H1 (cell line): ENCODE data around the gene CD151.

Experiments used
- CBX8 ChIP-seq: fragments of 300-800, 300-1000 bp; sonication (generic); IDR thresholded peaks from 2 replicates; pipeline ENCODE4 v1.7.1; 2016; ENCODE audit warnings: low read depth, low read length, borderline replicate concordance
- CEBPB ChIP-seq: IDR thresholded peaks from 2 replicates; pipeline ENCODE4 v1.6.1; 2012; ENCODE audit warnings: low read depth, low read length
- CREB1 ChIP-seq: IDR thresholded peaks from 2 replicates; pipeline ENCODE4 v1.6.1; 2012; ENCODE audit warnings: inconsistent platforms
- HDAC2 ChIP-seq, 2 experiments: fragments of 300-600 bp in 1 of 2; sonication (generic) in 1 of 2; IDR thresholded peaks; 2 replicates each; pipeline ENCODE4 v1.6.1; 2011 to 2012; ENCODE audit warnings: low read depth in 2 of 2, low read length in 2 of 2, mild to moderate bottlenecking in 2 of 2, moderate library complexity in 2 of 2, borderline replicate concordance in 1 of 2, inconsistent platforms in 1 of 2
- MAX ChIP-seq: IDR thresholded peaks from 2 replicates; pipeline ENCODE4 v1.6.1; 2012; ENCODE audit warnings: inconsistent platforms
- NRF1 ChIP-seq: IDR thresholded peaks from 2 replicates; pipeline ENCODE4 v1.6.1; 2011; ENCODE audit warnings: mild to moderate bottlenecking, low read depth, low read length, improper control_type of control experiment
- POLR2A ChIP-seq, 2 experiments: IDR thresholded peaks; 1 replicate in 1 of 2; 2 replicates in 1 of 2; pipeline ENCODE4 v1.6.1; 2011; ENCODE audit warnings: low read depth in 2 of 2, low read length in 2 of 2, mild to moderate bottlenecking in 2 of 2; ENCODE audit errors: control extremely low read depth in 1 of 2
- POLR2AphosphoS5 ChIP-seq: IDR thresholded peaks from 2 replicates; pipeline ENCODE4 v1.6.1; 2011; ENCODE audit warnings: low read depth, low read length
- SIRT6 ChIP-seq: IDR thresholded peaks from one replicate; pipeline ENCODE4 v1.7.1; 2012; ENCODE audit warnings: low read length, inconsistent platforms
- TBP ChIP-seq: IDR thresholded peaks from 2 replicates; pipeline ENCODE4 v1.6.1; 2011; ENCODE audit warnings: low read depth, low read length, improper control_type of control experiment
- TEAD4 ChIP-seq: IDR thresholded peaks from 2 replicates; pipeline ENCODE4 v1.6.1; 2012; ENCODE audit warnings: low read depth, low read length, inconsistent platforms, mixed read lengths
- YY1 ChIP-seq: IDR thresholded peaks from 2 replicates; pipeline ENCODE4 v1.6.1; 2011; ENCODE audit warnings: low read depth, mild to moderate bottlenecking, low read length
- TF ChIP-seq, protein P1 (sequence below), 3 experiments: IDR thresholded peaks; 1 replicate in 2 of 3; 2 replicates in 1 of 3; pipeline versions ENCODE4 v1.5.1 to v1.6.1; 2011; ENCODE audit warnings: low read length in 3 of 3, mild to moderate bottlenecking in 3 of 3, inconsistent platforms in 2 of 3, low read depth in 1 of 3, moderate library complexity in 1 of 3; ENCODE audit not compliant: insufficient read depth in 1 of 3; ENCODE audit errors: control extremely low read depth in 1 of 3
- TF ChIP-seq, protein P2 (sequence below): IDR thresholded peaks from 2 replicates; pipeline ENCODE4 v1.6.1; 2011; ENCODE audit warnings: low read length, improper control_type of control experiment

- TF ChIP-seq, protein P1, sequence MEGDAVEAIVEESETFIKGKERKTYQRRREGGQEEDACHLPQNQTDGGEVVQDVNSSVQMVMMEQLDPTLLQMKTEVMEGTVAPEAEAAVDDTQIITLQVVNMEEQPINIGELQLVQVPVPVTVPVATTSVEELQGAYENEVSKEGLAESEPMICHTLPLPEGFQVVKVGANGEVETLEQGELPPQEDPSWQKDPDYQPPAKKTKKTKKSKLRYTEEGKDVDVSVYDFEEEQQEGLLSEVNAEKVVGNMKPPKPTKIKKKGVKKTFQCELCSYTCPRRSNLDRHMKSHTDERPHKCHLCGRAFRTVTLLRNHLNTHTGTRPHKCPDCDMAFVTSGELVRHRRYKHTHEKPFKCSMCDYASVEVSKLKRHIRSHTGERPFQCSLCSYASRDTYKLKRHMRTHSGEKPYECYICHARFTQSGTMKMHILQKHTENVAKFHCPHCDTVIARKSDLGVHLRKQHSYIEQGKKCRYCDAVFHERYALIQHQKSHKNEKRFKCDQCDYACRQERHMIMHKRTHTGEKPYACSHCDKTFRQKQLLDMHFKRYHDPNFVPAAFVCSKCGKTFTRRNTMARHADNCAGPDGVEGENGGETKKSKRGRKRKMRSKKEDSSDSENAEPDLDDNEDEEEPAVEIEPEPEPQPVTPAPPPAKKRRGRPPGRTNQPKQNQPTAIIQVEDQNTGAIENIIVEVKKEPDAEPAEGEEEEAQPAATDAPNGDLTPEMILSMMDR (IDR thresholded peaks at IDR 0.05; ENCODE audit: control extremely low read depth in 1 of 3, insufficient read depth in 1 of 3, low read depth in 1 of 3, low read length in 3 of 3), result no peak
- no peak for TF ChIP-seq POLR2A (IDR thresholded peaks at IDR 0.05; ENCODE audit: control extremely low read depth in 1 of 2, low read depth in 2 of 2, low read length in 2 of 2)
- no peak for TF ChIP-seq SIRT6
- TF ChIP-seq NRF1, result no peak
- no peak for TF ChIP-seq TBP
- no peak for TF ChIP-seq CBX8
- TF ChIP-seq, protein P2, sequence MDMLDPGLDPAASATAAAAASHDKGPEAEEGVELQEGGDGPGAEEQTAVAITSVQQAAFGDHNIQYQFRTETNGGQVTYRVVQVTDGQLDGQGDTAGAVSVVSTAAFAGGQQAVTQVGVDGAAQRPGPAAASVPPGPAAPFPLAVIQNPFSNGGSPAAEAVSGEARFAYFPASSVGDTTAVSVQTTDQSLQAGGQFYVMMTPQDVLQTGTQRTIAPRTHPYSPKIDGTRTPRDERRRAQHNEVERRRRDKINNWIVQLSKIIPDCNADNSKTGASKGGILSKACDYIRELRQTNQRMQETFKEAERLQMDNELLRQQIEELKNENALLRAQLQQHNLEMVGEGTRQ, result no peak
- no peak; the same call in 1 of the 2 replicates for TF ChIP-seq POLR2AphosphoS5
- TF ChIP-seq MAX, result no peak
- TF ChIP-seq YY1, result no peak
- TF ChIP-seq TEAD4, result no peak
- no peak for TF ChIP-seq HDAC2 (IDR thresholded peaks at IDR 0.05; ENCODE audit: borderline replicate concordance in 1 of 2, low read depth in 2 of 2, low read length in 2 of 2)
- TF ChIP-seq CEBPB, result no peak
- no peak for TF ChIP-seq CREB1
Observed at GRCh38 chr11:837189-837989, 4.6 kb downstream of the CD151 start.
